ENCODE data around the gene REG4. TPM values are rescaled to one million over a fixed set of nuclear protein-coding genes. Genes with fewer than 3 reads are reported as not detected.
"Not testable (repeated sequence)": the region's sequence is repeated elsewhere in the genome, so short reads cannot be mapped to it uniquely, and the experiment has no call there.

The REG4 gene
- total RNA-seq, 1 experiment from 2014 or later, result not detected

- Histone ChIP-seq H3K79me2 (ENCODE audit: insufficient read depth, low read length) (no peaks in the 10 kb centered on the region), H3K36me3 (ENCODE audit: control insufficient read depth in 1 of 2, insufficient read depth in 2 of 2, low read length in 2 of 2) (no peaks in the 10 kb centered on the region), H4K20me1 (ENCODE audit: insufficient read depth) (no peaks in the 10 kb centered on the region), H3K9me2 (ENCODE audit: insufficient read depth) (no peaks in the 10 kb centered on the region), H3K27ac (ENCODE audit: low read depth, low read length) (no peak overlapping the region), H3K9me3 (ENCODE audit: control insufficient read depth in 1 of 2, insufficient read depth in 1 of 2, low read depth in 1 of 2, low read length in 2 of 2) (no peaks in the 10 kb centered on the region), H3K4me1 (ENCODE audit: control insufficient read depth in 1 of 2, insufficient read depth in 2 of 2, low read length in 2 of 2) (no peaks in the 10 kb centered on the region), H3K4me3 (replicated peaks in 1 of 2; ENCODE audit: low read depth in 1 of 2, low read length in 2 of 2) (no peak overlapping the region), H3K4me2 (ENCODE audit: low read length) (no peak overlapping the region), H3K27me3 (ENCODE audit: insufficient read depth, low read length) (no peaks in the 10 kb centered on the region), H3K9ac (ENCODE audit: low read length) (no peak overlapping the region), H2AFZ (ENCODE audit: low read depth, low read length, poor library complexity, severe bottlenecking) (no peak overlapping the region)
- POLR2A ChIA-PET, result no interaction called here
- no TSS peak for BruUV-seq (replicated peaks)
- RAD21 ChIA-PET (ENCODE audit: low non-redundant PET in 1 of 2, low total read pairs in 2 of 2, uncharacterized antibody in 2 of 2, unreplicated experiment in 2 of 2), result no interaction called here
- CTCF ChIA-PET, result no interaction called here
- no peak for TF ChIP-seq ZNF274 (IDR thresholded peaks at IDR 0.05; ENCODE audit: low read depth, low read length)
- no peak for TF ChIP-seq SRF (IDR thresholded peaks at IDR 0.05; ENCODE audit: low read depth)
- no peak for TF ChIP-seq MAX (IDR thresholded peaks at IDR 0.05)
- TF ChIP-seq ATF3 (IDR thresholded peaks at IDR 0.05), result no peak
- no peak for TF ChIP-seq SIN3A (IDR thresholded peaks at IDR 0.05; ENCODE audit: low read depth)
- no peak for TF ChIP-seq EGR1 (IDR thresholded peaks at IDR 0.05; ENCODE audit: low read depth)
- TF ChIP-seq CTCF (IDR thresholded peaks at IDR 0.05 in 2 of 3, conservative IDR thresholded peaks at IDR 0.05 in 1 of 3; ENCODE audit: borderline replicate concordance in 1 of 3, insufficient read depth in 1 of 3, low read depth in 2 of 3, low read length in 2 of 3), result no peak
- no peak for TF ChIP-seq EZH2phosphoT487 (IDR thresholded peaks at IDR 0.05; ENCODE audit: borderline replicate concordance)
- no peak for TF ChIP-seq EZH2 (IDR thresholded peaks at IDR 0.05)
- no peak for TF ChIP-seq JUND (IDR thresholded peaks at IDR 0.05)
- no peak for TF ChIP-seq SP1 (IDR thresholded peaks at IDR 0.05; ENCODE audit: low read depth)
- no peak for TF ChIP-seq CBX3 (IDR thresholded peaks at IDR 0.05; ENCODE audit: low read depth)
- intact Hi-C loops (cut with micrococcal nuclease), result no loop called here
- no peak for ATAC-seq
- DNase-seq (ENCODE audit: low read depth, low spot score), result no peak
Observed at GRCh38 chr1:119787776-119788175, 23.5 kb downstream of the REG4 start.

- CTCF ChIA-PET; ATAC-seq; BruUV-seq (replicated peaks); RAD21 ChIA-PET (ENCODE audit: low non-redundant PET in 1 of 2, low total read pairs in 2 of 2, uncharacterized antibody in 2 of 2, unreplicated experiment in 2 of 2); H3K9me2 ChIP-seq (ENCODE audit: insufficient read depth); intact Hi-C loops (cut with micrococcal nuclease); H2AFZ ChIP-seq (ENCODE audit: low read depth, low read length, poor library complexity, severe bottlenecking); H3K4me1 ChIP-seq (ENCODE audit: control insufficient read depth in 1 of 2, insufficient read depth in 2 of 2, low read length in 2 of 2); H3K79me2 ChIP-seq (ENCODE audit: insufficient read depth, low read length); H3K36me3 ChIP-seq (ENCODE audit: control insufficient read depth in 1 of 2, insufficient read depth in 2 of 2, low read length in 2 of 2); DNase-seq (ENCODE audit: low read depth, low spot score); POLR2A ChIA-PET; H4K20me1 ChIP-seq (ENCODE audit: insufficient read depth); H3K9ac ChIP-seq (ENCODE audit: low read length); H3K27me3 ChIP-seq (ENCODE audit: insufficient read depth, low read length); H3K9me3 ChIP-seq (ENCODE audit: control insufficient read depth in 1 of 2, insufficient read depth in 1 of 2, low read depth in 1 of 2, low read length in 2 of 2); H3K4me3 ChIP-seq (replicated peaks in 1 of 2; ENCODE audit: low read depth in 1 of 2, low read length in 2 of 2); H3K4me2 ChIP-seq (ENCODE audit: low read length); H3K27ac ChIP-seq (ENCODE audit: low read depth, low read length): not testable (repeated sequence)
Observed at GRCh38 chr1:119786473-119787050, 24.7 kb downstream of the REG4 start.

GRCh38 chr1:119786046-119786445 is 25.2 kb downstream of the REG4 start:
- H3K4me3 ChIP-seq (replicated peaks in 1 of 2; ENCODE audit: low read depth in 1 of 2, low read length in 2 of 2); H3K36me3 ChIP-seq (ENCODE audit: control insufficient read depth in 1 of 2, insufficient read depth in 2 of 2, low read length in 2 of 2); H3K4me1 ChIP-seq (ENCODE audit: control insufficient read depth in 1 of 2, insufficient read depth in 2 of 2, low read length in 2 of 2); H3K9ac ChIP-seq (ENCODE audit: low read length); intact Hi-C loops (cut with micrococcal nuclease); ATAC-seq; H3K27me3 ChIP-seq (ENCODE audit: insufficient read depth, low read length); H3K79me2 ChIP-seq (ENCODE audit: insufficient read depth, low read length); CTCF ChIA-PET; H3K9me2 ChIP-seq (ENCODE audit: insufficient read depth); H3K9me3 ChIP-seq (ENCODE audit: control insufficient read depth in 1 of 2, insufficient read depth in 1 of 2, low read depth in 1 of 2, low read length in 2 of 2); H4K20me1 ChIP-seq (ENCODE audit: insufficient read depth); H2AFZ ChIP-seq (ENCODE audit: low read depth, low read length, poor library complexity, severe bottlenecking); POLR2A ChIA-PET; RAD21 ChIA-PET (ENCODE audit: low non-redundant PET in 1 of 2, low total read pairs in 2 of 2, uncharacterized antibody in 2 of 2, unreplicated experiment in 2 of 2); BruUV-seq (replicated peaks); H3K4me2 ChIP-seq (ENCODE audit: low read length); H3K27ac ChIP-seq (ENCODE audit: low read depth, low read length); DNase-seq (ENCODE audit: low read depth, low spot score): not testable (repeated sequence)

Data from HCT116 (cell line).